GM21619 (cell line): ENCODE measurements around the gene FAM8A1.

Source experiments
- ATAC-seq: cut with Tn5 transposase; IDR thresholded peaks from one replicate; pipeline ENCODE4 v1.9.1; 2021; ENCODE audit not compliant: unreplicated experiment

Gene FAM8A1

DNA sequence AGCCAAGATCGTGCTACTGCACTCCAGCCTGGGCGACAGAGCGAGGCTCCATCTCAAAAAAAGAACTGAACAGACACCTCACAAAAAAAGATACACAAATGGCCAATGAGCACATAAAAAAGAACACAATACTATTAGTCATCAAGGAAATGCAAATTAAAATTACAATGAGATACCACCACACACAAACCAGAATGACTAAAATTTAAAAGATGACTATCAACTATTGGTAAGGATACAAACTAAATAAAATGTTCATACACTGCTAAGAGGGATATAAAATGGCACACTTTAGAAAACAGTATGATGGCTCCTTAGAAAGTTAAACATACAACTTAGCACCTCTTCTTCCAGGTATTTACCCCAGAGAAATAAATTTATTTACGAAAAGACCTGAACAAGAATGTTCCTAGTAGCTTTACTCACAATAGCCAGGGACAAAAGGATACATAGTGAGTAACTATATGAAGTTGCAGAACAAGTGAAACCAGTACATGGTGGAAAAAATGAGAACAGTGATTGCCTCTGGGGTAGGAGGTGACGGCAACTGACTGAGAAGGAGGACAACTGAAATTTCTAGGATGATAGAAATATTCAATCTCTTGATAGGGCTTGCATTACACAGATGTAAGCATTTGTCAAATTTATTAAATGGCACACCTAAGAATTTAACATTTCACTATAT lies 53.2 kb downstream of the FAM8A1 start:
- no peak for ATAC-seq

DNA sequence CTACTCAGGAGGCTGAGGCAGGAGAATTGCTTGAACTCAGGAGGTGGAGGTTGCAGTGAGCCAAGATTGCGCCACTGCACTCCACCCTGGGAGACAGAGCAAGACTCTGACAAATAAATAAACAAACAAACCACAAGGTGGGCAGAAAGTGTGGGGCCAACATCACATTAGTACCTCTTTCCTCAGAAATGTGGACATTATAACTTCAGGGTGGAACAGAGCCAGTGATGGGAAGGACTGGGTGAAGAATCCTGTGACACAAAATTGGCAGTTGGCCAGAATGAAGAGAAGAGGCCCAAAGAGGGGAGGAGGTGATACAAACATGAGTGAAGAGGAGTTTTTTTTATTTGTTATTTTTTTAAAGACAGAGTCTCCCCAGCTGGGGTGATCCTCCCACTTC lies 56.0 kb downstream of the FAM8A1 start:
- no peak for ATAC-seq

DNA sequence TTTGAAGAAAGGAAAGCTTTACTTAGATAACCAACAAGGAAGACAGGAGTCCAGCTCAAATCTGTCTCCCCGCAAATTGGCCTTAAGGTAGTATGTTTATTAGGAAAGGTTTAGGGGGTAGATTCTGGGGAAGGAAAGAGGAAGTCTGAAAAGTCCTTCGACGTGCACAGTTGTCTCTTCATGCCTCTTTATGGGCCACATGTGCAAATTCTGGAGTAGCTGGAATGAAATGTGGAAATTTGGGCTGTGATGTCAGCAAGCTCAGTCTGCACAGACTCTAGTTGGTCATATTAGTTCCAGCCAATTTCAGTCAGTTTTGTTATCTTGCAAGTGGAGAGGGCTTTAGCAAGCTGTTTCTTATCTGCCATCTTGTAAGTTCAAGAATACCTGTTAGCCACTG lies 56.5 kb downstream of the FAM8A1 start:
- no peak for ATAC-seq
